Bronchial epithelial cell (primary cell): ENCODE data around the gene WFS1. TPM values are rescaled to one million over a fixed set of nuclear protein-coding genes. Genes with fewer than 3 reads are reported as not detected.

Experiments used
- DNase-seq: peaks from one replicate; pipeline ENCODE4 v3.0.0-alpha.2; 2010; ENCODE audit warnings: low read depth
- FAIRE-seq: peaks from 2 replicates; lab custom pipeline; 2011; peaks lifted over from hg19 to GRCh38; lab: Jason Lieb, UNC
- H3K27me3 ChIP-seq: 2 replicates; pipeline ENCODE4 v1.5.1; 2011; ENCODE audit warnings: low read length; ENCODE audit not compliant: control insufficient read depth, insufficient read depth
- H3K36me3 ChIP-seq: 2 replicates; pipeline ENCODE4 v1.5.1; 2011; ENCODE audit warnings: low read length; ENCODE audit not compliant: control insufficient read depth, insufficient read depth
- H3K4me3 ChIP-seq: 2 replicates; pipeline ENCODE4 v1.5.1; 2011; ENCODE audit warnings: mild to moderate bottlenecking, low read depth, low read length, control low read depth
- total RNA-seq: library from RNA; depleted of rRNA; stranded (reverse); fragments of >200 nt; gene quantifications from 2 replicates; pipeline ENCODE4 v1.2.1, GENCODE V29; 2014
- TF ChIP-seq, protein P1 (sequence below): IDR thresholded peaks from 2 replicates; pipeline ENCODE4 v1.5.1; 2011; ENCODE audit warnings: mild to moderate bottlenecking, moderate library complexity, low read length, control low read depth, inconsistent platforms; ENCODE audit not compliant: insufficient read depth, severe bottlenecking

Gene WFS1
- total RNA-seq, 1 donor from 2014 or later, result 7.9 TPM

GRCh38 chr4:6336166-6336565, 66.5 kb downstream of the WFS1 start:
- TF ChIP-seq, protein P1, sequence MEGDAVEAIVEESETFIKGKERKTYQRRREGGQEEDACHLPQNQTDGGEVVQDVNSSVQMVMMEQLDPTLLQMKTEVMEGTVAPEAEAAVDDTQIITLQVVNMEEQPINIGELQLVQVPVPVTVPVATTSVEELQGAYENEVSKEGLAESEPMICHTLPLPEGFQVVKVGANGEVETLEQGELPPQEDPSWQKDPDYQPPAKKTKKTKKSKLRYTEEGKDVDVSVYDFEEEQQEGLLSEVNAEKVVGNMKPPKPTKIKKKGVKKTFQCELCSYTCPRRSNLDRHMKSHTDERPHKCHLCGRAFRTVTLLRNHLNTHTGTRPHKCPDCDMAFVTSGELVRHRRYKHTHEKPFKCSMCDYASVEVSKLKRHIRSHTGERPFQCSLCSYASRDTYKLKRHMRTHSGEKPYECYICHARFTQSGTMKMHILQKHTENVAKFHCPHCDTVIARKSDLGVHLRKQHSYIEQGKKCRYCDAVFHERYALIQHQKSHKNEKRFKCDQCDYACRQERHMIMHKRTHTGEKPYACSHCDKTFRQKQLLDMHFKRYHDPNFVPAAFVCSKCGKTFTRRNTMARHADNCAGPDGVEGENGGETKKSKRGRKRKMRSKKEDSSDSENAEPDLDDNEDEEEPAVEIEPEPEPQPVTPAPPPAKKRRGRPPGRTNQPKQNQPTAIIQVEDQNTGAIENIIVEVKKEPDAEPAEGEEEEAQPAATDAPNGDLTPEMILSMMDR, result no peak
- DNase-seq (no peak), FAIRE-seq (no peak)
- H3K4me3 ChIP-seq, result no peak overlapping the region
- H3K27me3 ChIP-seq, result peaks cover 5% of the 10 kb centered on the region
- H3K36me3 ChIP-seq, result no peaks in the 10 kb centered on the region

DNA sequence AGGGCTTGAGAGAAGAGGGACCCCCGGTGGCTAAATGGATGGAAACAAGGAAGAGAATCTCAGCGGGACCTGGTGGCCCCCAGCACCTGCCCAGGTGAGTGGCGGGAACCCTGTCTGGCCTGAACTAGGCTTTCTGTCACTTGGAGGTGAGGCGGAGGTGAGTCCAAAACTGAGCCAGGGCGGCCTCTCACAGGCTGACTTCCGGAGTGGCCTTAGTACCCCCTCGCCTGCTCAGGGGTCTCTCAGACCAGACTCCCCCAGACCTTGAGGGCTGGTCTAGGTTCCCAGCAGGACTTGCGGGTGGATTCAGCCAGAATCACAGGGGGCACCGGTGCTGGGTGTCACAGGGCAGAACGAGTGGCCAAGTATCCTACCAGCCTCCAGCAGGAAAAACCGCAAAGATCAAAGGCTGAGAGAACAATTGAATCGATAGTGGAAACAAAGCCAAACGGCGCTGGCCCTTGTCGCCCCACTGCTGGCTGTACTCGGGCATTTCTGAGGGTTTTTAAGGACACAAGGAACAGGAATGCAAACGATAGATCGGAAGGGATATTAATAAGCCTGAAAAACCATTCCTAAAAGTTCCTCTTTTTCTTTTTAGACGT, 67.8 kb downstream of the WFS1 start:
- FAIRE-seq (no peak), DNase-seq (no peak)
- TF ChIP-seq, protein P1, result no peak
- H3K4me3 ChIP-seq, result no peak overlapping the region
- H3K27me3 ChIP-seq, result peaks cover 5% of the 10 kb centered on the region
- no peaks in the 10 kb centered on the region for H3K36me3 ChIP-seq

DNA sequence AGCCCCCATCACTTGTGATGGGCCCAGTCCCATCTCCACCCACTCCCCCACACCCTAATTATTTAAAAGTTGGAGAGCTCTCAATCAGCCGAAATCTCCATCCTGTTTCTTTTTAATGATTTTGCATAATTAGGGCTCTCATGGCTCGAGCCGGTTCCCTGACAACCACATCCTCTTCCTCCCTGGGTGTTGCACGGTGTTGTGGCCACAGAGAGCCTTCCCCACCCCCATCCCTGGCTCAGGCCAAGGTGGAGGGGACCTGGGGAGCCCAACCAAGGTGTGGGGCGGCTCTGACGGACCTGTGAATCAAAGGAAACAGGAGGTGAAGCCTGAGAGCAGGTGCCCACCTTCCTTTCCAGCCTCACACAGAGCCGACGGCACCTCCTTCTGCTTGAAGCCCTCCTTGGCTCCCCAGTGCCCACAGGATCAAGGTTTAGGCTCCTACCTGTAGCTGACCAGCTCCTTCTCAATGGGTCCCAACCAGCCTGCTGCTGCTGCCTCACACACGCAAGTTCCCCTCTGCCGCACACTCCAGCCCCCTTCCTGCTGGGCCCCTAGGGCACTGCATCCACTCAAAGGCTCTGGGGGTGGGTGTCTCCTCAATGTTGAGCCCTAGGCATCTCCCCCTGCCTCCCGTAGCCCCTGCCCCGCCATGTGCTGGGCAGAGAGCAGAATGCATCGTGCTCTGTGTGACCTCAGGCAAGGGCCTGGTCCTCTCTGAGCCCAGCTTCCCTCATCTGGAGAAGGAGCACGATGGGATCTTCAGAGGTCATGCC, 68.7 kb downstream of the WFS1 start:
- Histone ChIP-seq H3K27me3 (peaks cover 5% of the 10 kb centered on the region), H3K36me3 (no peaks in the 10 kb centered on the region), H3K4me3 (no peak overlapping the region)
- FAIRE-seq (no peak), DNase-seq (no peak)
- TF ChIP-seq, protein P1, result no peak

DNA sequence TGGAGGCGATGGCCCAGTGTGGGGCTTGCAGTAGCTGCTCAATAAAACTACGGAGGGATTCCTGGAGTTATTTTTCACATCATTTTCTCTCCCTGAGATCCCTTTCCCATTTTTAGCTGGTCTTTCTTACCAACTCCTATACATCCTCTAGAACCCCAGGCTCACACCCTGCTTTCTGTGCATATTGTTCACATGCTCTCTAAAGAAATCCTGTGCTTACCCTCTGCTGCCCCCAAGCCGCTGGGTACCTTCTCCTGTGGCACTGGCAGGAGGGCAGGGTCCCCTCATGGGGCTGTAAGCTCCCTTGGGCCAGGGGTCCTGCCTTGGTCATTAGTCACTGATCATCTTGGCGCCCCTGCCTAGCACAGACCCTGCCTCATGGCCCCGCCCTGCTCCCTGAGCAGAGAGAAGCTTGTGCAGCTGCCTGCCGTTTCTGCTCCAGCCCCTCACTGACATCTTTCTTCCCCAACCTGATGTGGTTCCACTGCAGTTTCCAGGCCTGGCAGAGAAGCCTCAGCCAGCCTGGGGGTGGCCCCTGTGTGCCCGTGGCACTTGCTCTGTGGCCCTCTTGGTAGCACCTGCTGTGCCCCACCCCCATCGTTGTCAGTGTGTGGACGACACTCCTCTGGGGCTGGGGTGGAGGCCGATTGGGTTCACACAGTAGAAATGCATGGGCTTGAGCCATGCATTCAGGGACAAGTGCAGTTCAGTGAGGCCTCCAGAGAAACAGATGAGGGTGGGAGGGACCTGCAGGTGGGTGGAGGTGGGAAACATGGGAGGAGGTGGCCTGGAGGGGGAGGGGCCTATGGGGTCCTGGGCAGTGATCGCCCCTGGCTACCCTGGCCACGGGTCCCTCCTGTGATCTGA, 69.5 kb downstream of the WFS1 start:
- no peak for FAIRE-seq
- no peak for DNase-seq
- TF ChIP-seq, protein P1, result no peak
- no peaks in the 10 kb centered on the region for H3K36me3 ChIP-seq
- H3K27me3 ChIP-seq, result peaks cover 5% of the 10 kb centered on the region
- H3K4me3 ChIP-seq, result no peak overlapping the region

DNA sequence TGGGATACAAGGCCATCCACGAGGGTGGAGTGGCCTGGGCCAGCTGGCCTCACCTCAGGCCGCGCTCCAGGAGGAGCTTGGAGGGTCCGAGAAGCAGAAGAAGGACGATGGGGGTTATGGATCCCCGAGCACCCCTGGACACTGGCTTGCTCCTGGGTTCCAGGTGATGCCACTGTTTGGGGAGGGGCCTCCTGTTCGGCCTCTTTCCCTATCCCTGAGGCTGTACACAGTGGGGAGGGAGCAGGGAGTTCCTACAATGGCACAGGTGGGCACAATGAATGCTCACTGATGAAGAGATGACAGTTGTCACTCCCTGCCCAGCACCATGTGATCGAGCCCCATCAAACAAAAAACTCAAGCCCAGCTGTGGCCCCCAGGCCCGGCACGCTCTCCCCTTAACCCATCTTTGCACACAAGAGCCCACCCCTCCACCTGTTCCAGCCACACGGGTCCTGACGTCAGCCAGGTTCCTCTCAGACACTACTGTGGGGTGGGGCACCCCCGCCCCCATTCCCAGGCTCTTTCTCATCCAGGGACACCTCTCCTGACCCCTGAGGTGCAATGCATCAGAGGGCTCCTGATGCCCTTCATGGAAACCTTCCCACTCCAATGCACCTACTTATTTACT, 70.3 kb downstream of the WFS1 start:
- Histone ChIP-seq H3K27me3 (peaks cover 5% of the 10 kb centered on the region), H3K36me3 (no peaks in the 10 kb centered on the region), H3K4me3 (no peak overlapping the region)
- TF ChIP-seq, protein P1, result no peak
- FAIRE-seq, result no peak
- DNase-seq, result no peak
